Measurements from ENCODE around the gene PTGIS. TPM values are rescaled to one million over a fixed set of nuclear protein-coding genes. Genes with fewer than 3 reads are reported as not detected.

Gene PTGIS
- total and polyA plus RNA-seq, 2 donors (not counting 3 experiments of a cell fraction or from before 2014, with no cell fraction given): 6.2 to 11.8 TPM

GRCh38 chr20:49456646-49457045, 111.3 kb downstream of the PTGIS start:
- BruUV-seq (replicated peaks): no TSS peak
- peaks cover 2% of the 10 kb centered on the region for H3K4me1 ChIP-seq (ENCODE audit: control insufficient read depth, extremely low read depth, insufficient read depth, low read length)
- no peak overlapping the region for H3K27ac ChIP-seq (ENCODE audit: insufficient read depth, low read depth, low read length)
- TF ChIP-seq MYC (IDR thresholded peaks at IDR 0.05; ENCODE audit: low read depth, low read length) (no peak), POLR2AphosphoS5 (IDR thresholded peaks at IDR 0.05; ENCODE audit: insufficient read depth, low read depth, low read length) (no peak), GATA2 (IDR thresholded peaks at IDR 0.05; ENCODE audit: insufficient read depth, insufficient read length, low read depth, low read length) (no peak), POLR2A (IDR thresholded peaks at IDR 0.05; ENCODE audit: low read depth, low read length) (no peak), FOS (IDR thresholded peaks at IDR 0.05; ENCODE audit: borderline replicate concordance, insufficient read depth, low read length) (no peak), MAX (IDR thresholded peaks at IDR 0.05; ENCODE audit: insufficient read depth, insufficient read length) (no peak), CTCF (IDR thresholded peaks at IDR 0.05; ENCODE audit: extremely low read depth in 1 of 2, insufficient read depth in 1 of 2, low read depth in 1 of 2, low read length in 2 of 2) (no peak), EZH2 (IDR thresholded peaks at IDR 0.05; ENCODE audit: borderline replicate concordance, low read depth, low read length, severe bottlenecking) (no peak), JUN (IDR thresholded peaks at IDR 0.05; ENCODE audit: borderline replicate concordance, insufficient read depth, insufficient read length, low read depth) (no peak)
- no peaks in the 10 kb centered on the region for H3K9me3 ChIP-seq (replicated peaks; ENCODE audit: control insufficient read depth, insufficient read depth, low read length)
- ChIA-PET CTCF (no interaction called here), POLR2A (no interaction called here)
- H3K79me2 ChIP-seq (ENCODE audit: control insufficient read depth, insufficient read depth, low read length): no peaks in the 10 kb centered on the region
- H3K4me2 ChIP-seq (ENCODE audit: insufficient read depth, low read length): no peak overlapping the region
- H3K4me3 ChIP-seq (replicated peaks in 1 of 3; ENCODE audit: insufficient read depth in 1 of 3, low read depth in 1 of 3, low read length in 3 of 3): no peak overlapping the region
- H3K9me1 ChIP-seq (replicated peaks; ENCODE audit: control insufficient read depth, extremely low read depth, insufficient read depth, low read length): no peaks in the 10 kb centered on the region
- intact Hi-C loops (cut with micrococcal nuclease) (no loop called here), dilution Hi-C loops (cut with MboI; ENCODE audit: extremely low pct_ligation_motif_present, low sequenced_read_pairs) (no loop called here)
- no peaks in the 10 kb centered on the region for H3K36me3 ChIP-seq (ENCODE audit: control insufficient read depth in 2 of 2, extremely low read depth in 1 of 2, insufficient read depth in 2 of 2, low read length in 2 of 2)
- DNase-seq (ENCODE audit: low read depth, low spot score): no peak
- H3K9ac ChIP-seq (replicated peaks; ENCODE audit: extremely low read depth, insufficient read depth, low read length): no peak overlapping the region
- no peak overlapping the region for H2AFZ ChIP-seq (ENCODE audit: low read depth, low read length)
- no peaks in the 10 kb centered on the region for H4K20me1 ChIP-seq (replicated peaks; ENCODE audit: control insufficient read depth, extremely low read depth, insufficient read depth, low read length)
- no peak for FAIRE-seq
- H3K27me3 ChIP-seq (ENCODE audit: control insufficient read depth in 2 of 2, insufficient read depth in 2 of 2, low read length in 2 of 2): peaks cover 5 to 7% of the 10 kb centered on the region in 2 experiments
